ENCODE results near the gene VSX1.

Gene VSX1

DNA sequence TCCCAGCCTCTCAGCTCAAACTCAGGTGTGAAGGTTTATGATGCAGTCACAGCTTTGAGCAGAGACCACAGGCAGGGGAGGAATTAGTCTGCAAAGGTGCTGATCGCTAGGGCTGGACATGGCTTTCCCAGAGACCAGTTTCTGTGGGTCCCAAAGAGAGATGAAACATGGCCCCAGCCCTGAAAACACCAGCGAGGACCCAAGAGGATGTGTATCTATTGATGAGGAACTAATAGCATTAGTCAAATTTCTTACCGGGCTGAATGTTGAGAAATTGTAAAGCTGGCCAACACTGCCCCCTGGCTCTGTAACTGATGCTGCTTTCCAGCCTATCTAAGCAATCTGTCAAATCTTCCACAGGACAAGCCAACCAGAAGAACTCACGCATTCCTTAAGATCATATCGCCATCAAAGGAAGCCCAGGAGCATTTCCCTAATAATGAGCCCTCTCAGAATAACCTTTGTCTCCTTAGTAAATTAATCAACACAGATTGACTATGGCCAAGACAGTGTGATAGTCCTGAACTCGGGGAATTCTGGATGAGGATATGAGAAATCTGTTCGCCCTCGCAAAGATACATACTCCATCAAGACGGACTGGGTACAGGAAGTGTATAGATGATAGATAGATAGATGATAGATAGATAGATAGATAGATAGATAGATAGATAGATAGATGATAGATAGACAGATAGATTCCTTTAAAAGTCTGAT, 16.2 kb downstream of the VSX1 start:
- DNase-seq, result peak; percentile 46

DNA sequence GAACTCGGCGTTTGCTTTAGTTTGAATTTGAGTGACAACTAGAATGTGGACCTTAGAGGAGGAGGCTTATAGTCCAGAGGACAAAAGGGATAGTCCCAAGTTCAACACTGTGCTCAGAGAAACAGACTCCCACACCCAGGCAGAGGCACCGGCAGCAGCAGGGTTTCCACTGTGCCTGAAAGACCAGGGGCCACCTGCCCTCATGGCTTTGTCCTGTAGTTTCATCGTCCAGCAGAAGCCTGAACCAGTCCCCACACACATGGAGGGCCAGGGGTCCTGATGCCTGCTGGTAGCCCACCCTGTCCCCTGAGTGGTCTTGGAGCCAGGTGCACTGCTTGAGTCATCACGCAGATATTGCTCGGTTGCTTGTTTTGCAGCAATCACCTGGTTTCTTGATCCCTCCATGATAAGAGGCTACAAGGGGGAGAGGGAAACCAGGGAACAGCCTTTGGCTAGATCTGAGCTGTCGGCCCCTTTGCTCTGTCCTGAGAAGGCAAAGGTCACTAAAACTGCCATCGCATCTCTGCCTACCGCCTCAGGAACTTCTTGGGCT, 16.8 kb downstream of the VSX1 start:
- no peak for DNase-seq

DNA sequence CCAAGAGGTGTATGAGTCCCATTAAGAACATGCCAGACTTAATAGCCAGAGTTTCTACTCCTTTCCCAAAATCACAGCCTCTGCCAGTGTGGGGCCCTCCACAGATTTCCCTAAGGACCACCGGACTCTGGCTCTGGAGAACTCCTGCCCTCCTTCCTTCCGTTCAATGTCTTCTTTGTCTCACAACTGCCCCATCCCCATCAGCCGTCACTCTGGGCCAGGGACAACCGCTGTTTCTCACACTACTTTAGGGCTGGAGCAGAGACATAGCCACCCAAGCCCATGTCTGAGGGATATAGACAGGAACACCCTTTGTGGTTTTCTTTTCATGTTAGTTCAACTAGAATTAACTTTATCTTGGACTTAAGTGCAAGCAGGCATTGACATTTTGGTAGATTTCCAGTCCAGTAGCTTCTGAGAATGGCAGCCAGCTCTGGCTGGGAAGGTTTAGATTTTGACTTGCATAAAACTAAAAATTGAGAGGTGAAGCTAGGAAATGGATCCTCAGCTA, 17.3 kb downstream of the VSX1 start:
- no peak for DNase-seq

DNA sequence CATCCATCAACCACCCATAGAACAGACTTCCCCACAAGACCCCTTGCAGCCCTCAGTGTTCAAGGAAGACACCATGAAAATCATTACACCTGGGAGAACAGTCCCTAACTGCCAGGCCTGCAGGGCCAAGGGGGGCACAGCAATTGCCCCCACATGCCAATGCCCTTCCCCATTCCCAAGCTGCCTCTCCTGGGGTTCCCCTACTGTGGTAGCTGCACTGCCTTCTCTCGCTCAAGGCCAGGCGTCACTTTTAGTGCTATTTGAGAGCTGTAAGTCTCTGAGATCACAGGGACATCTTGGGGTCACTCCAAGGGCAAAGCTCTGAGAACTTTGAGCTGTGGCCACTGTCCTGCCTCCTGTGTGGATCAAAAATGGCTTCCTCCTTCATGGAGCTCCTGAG, 18.0 kb downstream of the VSX1 start:
- no peak for DNase-seq

DNA sequence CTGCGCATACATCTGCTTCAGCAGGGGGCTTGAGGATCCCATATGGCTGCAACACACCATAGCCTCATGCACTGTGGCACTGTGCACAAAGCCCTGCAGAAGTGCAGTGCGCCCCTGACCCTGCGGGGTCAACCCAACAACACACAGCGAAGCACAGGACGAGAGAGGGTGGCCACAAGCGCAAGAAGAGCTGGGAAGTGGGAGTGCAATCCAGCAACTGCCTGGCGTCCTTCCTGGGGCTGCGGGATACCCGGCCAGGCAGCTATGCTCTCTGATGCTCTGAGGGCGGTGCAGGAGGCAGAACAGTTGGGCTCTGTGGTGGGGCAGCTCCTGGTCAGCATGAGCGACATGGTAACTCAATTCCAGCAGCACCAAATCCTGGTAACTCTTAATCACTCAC, 18.4 kb downstream of the VSX1 start:
- DNase-seq, result no peak

DNA sequence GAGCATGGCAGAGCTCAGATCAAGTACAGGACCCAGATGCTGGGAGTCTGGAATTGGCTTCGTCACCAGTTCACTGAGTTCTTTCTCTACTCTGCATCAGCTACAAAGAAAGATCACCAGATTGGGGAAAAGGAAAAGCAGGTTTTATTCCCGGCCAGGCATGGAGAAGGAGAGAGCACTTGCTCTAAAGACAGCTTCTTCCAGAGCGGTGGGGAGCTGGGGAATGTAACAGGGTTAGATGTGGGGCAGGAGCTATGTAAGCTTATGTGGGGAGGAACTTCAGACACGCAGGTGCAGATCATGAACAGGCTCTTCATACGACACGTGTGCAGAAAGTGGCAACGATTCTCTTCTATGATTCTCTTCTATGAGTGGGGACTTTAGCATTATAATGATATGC, 19.1 kb downstream of the VSX1 start:
- no peak for DNase-seq

DNA sequence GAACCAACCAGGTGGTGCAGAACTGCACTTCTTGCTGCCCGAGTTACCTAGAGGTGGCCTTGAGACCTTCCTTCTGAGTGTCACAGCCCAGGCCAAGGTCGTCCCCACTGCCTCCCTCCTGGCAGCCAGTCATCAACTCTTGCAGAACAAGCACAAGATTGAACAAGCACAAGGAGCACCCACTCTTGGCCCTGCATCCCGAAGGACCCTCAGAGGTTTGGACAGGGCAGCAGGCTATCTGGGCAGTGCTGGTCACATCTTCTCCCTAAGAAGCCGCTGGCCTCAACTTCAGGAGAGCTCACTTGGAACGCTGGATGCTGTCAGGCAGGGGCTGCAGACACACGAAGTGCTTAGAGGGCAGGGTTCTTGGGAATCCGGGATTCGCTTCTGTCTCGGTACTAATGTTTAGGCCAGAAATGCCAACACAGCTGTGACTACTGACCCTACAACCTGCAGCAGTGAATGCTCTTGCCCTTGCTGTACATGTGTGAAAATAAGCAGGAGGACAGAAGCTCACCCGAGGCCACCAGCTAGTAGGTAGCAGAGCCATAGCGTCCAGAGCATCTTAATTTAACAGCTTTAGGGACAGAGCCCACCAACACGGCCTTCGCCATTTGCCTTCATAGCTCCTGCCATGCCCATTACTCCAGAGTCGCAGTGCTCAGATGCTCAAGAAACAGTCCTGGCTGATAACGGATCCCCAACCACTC, 20.0 kb downstream of the VSX1 start:
- DNase-seq, result no peak

DNA sequence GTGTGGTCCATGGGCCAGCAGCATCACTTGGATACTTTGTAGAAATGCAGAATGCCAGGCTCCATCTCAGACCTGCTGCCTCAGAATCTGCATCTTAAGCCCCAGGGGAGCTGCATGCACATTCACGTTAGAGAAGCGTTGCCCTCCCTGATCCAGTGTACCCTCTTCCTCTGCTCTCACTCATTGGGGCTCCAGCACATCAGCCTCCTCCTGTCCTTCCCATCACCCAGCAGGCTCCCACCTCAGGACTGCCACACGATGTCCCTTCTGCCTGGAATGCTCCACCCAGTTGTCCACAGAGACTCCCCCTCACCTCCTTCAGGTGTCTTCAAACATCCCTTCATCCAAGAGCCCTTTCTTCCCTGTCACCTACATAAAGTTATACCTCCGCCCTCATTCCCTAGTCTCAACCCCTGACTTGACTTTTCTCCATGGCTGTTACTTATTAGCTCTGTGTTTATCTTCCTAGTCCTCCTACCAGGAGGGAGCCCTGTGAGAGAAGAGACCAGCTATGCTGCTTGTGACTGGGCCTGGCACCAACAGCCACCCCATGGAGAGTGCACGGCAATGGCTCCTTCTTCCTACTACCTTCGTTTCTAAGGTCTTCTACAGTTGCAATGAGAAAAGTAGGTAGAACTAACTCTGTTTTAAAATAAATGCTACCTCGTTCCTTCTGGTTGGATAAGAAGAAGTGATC, 20.7 kb downstream of the VSX1 start:
- DNase-seq, result no peak

DNA sequence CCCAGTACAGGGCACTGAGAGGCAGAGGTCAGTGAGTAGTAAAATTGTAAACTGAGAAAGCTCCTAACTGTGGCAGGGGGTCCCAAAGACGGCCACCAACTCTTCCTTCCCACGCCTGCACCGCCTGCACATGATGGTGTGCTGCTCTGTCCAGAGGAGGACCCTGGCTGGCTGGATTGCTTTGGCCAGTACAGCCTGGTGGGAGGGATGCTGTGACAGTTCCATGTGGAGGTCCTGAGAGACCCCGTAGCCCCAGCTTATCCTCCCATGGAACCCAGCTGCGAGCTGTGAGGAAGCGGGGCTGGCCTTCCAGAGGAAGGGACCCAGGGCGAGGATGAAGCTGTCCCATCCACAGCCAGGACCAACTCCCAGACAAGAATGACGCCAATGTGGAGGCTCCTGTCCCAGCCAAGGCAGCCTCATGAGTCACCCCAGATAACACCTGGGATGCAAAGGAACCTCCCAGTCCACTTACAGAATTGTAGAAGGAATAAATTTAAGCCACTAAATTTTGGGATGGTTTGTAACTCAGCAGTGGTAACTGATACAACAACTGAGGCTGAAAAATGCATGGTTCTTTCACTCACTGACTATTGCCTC, 22.0 kb downstream of the VSX1 start:
- no peak for DNase-seq

DNA sequence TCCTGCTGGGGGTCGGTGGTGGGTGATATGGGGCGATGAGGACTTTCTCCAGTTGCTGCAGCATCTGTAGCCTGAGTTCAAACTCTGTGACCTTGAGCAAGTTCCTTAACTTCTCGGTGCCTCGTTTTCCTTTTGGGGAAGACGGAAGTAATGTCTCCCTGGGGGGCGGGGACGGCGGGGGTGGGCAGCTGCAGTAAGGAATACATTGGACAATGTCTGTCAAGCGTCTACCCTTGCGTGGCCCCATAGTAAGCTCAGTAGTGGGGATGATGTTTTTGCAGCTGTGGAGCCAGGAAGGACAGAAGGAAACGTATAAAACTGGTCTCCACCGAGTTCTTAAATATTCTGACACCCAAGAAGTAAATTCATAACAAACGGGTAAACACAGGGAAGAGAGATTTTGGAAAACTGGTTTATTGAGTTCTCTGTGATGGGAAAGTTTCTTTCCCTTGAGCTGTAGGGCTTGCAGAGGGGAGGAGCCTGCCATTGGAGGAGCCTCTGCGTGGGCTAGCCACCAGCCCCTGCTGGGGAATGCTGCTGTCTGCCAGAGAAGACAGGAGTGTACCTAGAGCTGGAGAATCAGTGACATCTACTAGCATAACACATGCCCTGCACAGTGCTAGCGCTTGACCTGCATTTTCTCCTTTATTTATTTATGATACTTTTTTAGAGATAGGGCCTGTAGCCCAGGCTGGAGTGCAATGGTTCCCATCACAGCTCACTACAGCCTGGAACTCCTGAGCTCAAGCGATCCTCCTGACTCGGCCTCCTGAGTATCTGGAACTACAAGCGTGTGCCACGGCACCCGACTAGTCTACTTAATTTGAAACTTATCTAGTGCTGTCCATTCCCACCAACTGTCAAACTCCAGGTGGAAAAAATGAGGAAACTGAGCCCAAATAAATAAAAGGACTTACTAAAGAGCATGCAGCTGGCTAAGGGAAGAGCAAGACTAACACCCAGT, 22.8 kb downstream of the VSX1 start:
- DNase-seq, result peak; percentile 31

DNA sequence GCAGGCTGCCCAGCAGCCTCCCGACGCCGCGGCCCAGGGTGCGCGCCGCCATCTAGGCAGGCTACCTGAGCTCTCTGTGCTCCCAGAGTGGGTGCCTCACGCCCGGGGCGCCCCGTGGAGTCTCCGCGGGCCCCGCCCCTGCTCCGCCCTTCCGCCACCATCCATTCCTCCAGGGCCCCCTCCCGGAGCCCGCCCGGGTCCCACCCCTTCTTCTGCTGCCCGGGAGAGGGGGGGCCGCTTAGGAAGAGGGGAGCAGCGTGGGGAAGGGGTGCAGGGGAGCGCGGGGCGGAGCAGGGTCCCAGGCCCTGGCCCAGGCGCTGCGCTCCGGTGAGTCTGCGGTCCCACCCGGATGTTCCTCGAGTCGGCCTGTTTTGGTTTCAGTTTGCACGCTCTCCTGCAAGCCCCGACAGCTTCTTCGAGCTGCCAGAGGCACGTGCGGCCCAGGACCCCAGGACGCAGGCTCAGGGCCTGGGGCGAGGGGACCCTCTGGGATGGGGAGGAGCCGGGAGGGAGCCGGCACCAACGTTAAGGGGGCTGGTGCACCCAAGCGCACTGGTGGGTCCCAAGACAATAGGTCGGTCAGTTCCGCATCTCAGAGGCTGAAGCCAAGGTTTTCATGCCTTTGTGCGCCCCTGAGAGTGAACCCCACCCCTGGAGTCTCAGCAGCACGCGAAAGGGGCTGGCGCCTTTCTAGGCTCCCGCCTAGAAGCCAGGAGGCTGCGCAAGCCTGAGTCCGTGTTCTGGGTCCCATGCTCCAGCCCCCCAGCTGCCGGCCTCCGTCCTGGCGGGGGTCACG, 23.7 kb downstream of the VSX1 start, which contains the start of gene ACSS1:
Gene ACSS1, minus strand, starts transcription at position 89 of the 796 bp plus-strand sequence. Its CDS starts 37 bp downstream, at position 52.
- DNase-seq, result peak; percentile 53

DNA sequence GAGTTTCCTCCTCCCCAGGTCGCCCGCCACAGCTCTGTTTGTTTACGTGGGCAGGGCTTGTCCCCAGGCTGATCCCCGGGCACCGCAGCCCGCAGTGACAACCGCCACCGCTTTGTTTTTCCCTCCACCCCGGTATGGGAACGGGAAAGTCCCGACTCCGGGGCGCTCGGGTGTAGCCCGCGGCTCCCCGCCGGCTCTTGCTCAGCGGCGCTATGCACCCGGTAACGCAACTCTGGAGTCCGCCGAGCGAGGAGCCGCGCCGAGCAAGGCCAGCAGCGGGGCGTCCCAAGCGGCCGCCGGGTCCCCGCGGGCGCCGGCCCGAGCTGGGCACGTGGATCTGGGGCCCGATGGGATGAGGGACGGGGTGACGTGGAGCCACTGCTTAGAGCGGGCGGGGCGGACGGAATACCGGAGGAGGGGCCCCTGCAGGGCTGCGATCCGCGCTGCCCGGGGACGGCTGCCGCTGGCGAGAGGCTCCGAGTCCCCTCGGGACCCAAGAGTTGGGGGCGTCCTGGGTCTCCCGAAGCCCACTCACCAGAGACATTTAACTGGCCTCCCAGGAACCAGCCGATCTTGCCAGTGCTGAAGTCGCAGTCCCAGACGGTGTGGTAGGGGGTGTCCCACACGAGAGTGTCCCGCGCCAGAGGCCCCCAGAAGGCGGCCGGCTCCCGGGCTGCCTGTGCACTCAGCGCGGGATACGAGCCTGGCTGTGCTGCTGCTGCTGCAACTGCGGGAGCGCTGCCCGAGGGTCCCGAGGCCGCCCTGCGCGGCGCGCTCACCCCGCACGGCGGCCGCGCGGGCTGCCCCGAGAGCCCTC, 24.5 kb downstream of the VSX1 start:
- DNase-seq, result peak; percentile 62

DNA sequence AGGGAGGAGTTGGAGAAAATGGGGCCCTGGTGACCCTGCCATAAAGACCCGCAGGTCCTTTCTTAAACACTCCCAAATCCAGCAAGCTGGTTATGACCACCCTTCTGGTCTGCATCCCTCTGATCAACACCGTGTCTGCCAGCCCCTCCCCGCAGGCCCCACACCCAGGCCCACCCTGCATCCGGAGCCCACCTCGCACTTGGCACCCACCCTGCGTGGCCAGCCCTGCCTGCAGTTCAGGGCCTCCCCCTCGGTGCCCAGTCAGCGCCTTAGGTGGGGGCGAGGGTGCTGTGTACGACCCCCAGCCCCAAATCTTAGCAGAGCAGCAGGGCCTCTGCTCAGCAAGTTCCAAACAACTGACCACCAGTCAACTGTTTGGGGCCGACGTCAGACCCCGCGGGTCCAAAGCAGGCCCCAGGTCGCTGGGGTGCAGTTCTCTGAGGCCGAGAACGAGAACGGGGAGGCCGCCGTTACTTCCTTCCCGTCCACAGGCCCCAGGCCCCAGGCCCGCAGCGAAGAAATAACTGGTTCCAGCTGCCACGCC, 25.2 kb downstream of the VSX1 start:
- peak; percentile 17 for DNase-seq

DNA sequence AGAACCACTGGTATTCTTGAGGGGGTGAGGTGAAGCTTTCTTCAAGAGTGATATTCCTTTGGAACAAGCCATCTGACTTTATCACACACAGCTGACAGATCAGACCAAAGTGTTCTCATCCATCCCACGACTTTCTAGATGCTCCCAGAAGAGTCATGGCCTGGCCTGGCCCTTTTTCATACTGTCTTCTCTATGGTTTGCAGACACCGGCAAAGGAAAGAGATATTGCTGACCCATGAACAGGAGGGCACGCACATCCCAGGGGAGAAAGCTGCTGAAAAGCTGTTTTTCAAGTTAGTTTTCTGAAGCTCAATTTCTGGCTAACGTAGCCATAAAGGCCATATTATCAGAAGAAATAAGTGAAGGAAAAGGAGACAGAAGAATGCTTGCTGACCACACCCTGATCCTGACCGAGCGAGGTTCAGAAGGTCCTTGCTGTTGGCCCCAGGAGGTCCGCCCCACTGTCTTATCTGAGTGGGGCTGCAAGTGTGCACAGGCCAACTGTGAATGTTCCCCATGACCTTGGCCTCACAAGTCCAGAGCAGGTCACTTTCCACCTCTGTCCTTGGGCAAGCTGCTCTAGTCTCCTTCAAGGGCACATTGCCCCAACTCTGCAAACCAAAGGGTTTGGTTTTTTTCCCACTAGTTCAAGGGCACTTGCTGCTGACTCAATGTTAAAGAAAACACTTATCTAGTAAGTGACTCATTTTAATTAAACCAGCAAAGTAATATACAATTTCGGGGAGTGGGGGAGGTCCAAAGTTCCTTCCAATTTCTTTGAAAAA, 26.0 kb downstream of the VSX1 start:
- peak; percentile 46 for DNase-seq

DNA sequence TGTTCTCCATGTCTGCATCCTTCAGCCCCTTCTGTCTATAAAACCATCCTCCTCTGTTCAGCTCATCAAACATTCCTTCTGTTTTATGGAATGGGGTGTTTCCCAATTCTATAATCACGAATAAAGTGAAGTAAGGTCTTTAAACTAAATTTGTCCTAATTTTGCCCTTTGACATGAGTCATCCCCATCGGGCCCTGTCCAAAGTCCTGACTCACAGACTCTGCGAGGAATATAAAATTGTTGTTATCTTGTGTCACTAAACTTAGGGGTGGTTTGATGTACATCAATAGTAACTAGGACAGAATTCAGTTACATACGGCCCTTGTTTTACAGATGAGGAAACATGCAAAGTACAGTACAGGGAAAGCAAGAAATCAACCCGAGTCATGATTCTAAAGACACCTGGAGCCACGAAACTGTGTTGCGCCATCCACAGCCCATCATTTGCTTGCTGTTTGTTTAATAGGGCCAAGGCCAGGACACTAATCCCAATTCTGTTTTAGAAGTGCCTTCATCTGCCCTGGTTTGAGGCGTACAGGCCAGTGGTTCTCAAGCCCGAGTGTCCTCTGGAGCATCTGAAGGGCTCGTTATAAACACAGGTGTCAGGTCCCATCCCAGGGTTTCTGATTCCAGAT, 26.8 kb downstream of the VSX1 start:
- peak; percentile 20 for DNase-seq

DNA sequence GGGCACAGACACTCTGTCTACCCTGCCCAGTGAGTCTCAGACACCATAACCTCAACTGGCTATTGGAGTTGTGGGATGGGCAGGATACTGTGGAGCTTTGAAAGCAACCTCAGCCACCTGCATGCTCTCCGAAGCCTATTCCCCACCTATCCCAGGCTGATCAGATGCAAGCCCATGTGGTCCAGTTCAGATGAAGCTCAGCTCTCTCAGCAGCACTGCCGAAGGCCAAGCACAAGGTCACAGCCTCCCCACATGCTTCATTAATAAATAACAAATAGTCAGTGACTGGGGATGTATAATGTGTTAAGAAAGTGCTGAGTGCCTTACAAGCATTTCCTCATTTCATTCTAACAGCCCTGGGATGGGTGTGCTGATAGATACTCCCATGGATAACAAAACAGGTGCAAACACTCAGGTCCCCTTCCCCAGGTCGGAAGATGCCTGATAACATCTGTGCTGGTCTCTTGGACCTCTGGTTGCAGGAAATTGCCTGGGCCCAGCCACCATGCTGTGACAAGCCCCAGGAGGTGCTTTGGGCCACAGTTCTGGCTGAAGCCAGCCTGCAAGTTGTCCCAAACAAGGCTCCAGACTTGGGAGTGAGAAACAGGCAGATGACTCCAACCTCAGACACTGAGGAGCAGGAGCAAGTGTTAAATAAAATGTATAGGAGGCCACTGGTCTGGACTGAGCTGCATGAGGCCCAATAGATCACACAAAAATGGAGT, 27.7 kb downstream of the VSX1 start:
- no peak for DNase-seq

DNA sequence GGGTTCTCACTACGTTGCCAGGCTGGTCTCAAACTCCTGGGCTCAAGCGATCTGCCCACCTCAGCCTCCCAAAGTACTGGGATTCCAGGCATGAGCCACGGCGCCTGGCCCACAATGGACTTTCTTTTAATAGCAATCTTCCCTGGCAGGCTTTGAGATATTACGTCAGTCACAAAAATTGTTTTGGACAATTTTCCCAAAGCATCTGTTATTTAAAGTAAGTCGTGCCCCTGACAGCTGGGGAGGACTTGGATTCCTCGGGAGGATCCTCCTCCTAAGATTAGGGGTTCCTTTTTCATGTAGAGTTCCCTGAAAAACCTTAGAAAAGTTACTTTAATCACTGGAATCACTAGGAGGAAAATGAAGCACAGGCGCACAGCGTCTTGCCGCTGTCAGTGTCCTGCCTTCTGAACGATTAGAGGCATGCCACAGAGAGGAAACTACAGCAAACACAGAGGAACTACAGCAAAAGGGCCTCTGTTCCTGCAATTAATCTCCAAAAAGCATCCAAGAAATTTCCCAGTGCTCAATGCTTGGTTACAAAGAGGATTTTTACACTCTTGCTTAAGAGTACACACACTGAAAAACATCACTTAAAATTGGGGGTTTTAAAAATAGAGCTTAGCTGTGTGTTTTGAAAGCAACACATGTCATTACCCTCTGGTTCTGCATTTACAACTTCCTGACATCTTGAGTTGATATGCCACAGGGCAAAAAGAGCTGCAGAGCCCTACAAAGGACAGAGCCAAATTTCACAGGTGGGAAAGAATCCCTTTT, 28.5 kb downstream of the VSX1 start:
- DNase-seq, result peak; percentile 68
